ENCODE data around the gene SH3RF2.
"Not testable (repeated sequence)": the region's sequence is repeated elsewhere in the genome, so short reads cannot be mapped to it uniquely, and the experiment has no call there.

Gene SH3RF2

DNA sequence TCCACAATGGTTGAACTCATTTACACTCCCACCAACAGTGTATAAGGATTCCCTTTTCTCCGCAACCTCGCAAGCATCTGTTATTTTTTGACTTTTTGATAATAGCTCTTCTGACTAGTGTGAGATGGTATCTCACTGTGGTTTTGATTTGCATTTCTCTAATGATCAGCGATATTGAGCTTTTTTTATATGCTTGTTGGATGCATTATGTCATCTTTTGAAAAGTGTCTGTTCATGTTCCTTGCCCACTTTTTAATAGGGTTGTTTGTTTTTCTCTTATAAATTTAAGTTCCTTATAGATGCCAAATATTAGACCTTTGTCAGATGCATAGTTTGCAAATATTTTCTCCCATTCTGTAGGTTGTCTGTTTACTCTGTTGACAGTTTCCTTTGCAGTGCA lies 17.8 kb downstream of the SH3RF2 start:
- DNase-seq: not testable (repeated sequence)

DNA sequence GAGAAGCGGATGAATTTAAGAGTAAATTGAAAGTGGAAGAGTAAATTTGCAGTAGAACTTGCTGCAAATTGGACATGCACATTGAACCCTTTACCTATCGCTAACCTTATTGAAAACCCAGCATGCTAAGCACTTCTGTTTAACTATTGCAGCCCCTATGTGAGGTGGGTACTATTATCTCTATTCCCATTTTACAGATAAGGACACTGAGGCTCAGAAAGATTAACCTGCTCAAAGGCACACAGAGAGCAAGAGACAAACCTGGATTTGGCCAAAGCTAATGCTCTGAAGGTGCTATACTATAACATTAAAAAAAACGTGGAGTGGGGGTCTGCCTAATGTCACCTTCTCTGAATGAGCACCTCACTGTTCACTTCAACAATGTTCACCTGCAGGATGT lies 21.0 kb downstream of the SH3RF2 start:
- no peak for DNase-seq

- DNase-seq: no peak
These were observed 22.1 kb downstream of the SH3RF2 start for GRCh38 chr5:145958436-145958835.

GRCh38 chr5:145960166-145960565 lies 23.8 kb downstream of the SH3RF2 start:
- DNase-seq: no peak

DNA sequence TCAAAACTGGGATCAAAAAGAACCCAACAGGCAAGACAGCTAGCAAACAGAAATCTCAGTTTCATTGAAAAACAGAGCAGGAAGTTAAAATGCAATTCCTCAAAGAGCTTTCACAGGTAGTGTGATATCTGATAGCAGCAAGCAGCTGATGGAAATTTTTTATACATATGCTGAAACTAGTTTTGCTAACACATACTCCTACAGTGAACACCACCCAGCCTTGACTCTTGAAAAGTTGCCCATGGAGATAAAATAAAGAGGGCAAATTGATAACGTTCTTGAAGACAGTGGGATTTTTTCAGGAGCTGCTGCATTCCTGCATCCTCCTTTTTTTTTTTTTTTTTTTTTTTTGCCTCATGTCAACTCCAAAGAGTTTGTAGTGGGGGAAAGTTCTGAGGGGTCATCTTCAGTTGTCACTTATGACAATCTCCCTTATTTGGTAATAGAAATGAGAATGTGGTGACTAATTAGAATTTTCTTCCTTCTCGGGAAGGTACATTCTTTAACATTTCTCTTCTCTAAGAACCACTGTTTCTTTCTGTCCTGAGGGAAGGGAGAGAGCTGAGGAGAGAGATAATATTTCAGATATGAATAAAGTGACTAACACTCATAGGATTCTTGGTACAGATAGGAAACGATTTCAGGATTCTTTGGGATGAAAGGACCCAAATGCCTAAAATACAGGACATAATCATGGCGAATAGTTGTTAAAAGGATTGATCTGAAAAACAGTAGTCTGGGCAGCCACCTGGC lies 24.6 kb downstream of the SH3RF2 start:
- DNase-seq: no peak

GRCh38 chr5:145962001-145962400 lies 25.6 kb downstream of the SH3RF2 start:
- DNase-seq: no peak

DNA sequence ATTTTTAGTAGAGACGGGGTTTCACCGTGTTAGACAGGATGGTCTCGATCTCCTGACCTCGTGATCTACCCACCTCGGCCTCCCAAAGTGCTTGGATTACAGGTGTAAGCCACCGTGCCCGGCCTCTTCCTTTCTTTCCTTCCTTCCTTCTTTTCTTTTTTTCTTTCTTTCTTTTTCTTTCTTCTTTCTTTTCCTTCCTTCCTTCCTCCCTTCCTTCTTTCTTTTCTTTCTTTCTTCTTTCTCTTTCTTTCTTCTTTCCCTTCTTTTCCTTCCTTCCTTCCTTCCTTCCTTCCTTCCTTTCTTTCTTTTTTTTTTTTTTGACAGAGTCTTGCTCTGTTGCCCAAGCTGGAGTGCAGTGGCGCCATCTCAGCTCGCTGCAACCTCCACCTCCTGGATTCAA lies 27.6 kb downstream of the SH3RF2 start:
- DNase-seq: not testable (repeated sequence)

DNA sequence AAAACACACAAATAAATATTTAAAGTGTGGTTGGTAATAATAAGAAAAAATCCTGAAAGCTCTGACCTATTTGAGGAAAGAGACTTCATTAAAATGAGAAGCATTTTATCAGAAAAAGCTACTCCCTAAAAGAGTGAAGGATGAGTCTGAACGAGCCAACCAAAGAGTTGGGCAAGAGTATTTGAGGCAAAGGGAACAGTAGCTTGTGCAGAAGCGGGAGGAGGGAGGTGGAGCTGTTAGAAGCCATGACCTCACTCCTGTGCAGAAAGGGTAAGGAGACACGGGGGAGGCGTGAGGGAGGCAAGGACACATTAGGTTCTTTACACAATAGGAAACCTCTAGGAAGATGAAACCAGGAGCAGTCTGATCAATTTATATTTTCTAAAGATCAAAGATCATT lies 29.4 kb downstream of the SH3RF2 start:
- no peak for DNase-seq

DNA sequence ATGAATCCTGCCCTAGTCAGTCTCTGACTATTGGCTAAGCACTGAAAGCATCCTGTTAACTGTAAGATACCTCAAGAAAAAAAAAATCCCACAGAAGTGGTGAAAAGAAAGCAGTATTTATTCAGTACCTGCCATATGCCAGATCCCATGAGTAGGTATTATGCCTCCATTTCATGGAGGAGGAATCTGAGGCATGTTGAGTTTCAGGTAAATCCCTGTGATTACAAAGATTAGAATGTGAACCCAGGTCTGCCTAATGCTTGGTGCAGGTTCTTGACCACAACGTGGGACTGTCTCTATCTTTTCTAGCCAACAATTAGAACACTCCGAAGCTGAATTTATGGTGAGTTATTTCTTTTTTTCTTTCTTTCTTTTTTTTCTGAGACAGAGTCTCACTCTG lies 30.9 kb downstream of the SH3RF2 start:
- no peak for DNase-seq

GRCh38 chr5:145968970-145969713 lies 32.8 kb downstream of the SH3RF2 start:
- no peak for DNase-seq

DNA sequence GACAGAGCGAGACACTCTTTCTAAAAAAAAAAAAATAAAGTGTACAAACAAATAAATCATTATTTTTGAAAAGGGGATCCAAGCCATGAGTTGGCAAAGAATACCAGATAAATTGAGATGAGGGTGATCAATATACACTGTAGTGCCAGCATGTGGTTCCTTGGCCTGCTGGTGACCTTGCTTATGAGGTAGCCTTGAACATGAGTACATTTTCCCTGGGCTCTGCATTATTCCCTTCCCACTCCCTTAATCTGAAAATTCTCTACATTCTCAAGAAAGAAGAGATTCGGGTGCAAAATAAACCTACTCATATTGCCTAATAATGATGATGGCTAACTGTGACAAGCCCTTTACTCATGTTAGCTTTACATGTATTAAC lies 33.3 kb downstream of the SH3RF2 start:
- no peak for DNase-seq

DNA sequence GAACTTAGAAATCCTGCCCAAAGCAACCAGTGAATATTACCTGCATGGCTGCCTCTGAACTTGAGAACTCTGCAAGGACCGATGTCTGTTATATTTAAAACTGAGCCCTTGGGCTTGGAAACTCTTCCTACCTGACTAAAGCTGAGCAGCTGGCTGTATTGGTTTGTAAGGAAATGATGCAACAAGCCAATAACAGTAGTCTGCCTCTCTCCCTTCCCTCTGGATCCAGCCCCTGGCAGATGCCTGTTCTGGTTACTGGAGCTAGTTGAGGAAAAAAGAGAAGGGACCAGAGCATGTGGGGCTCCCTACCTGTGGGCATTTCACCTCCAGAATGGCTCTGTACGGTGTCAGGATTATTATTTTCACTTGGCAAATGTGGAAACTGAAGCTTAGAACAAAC lies 34.7 kb downstream of the SH3RF2 start:
- DNase-seq: no peak

DNA sequence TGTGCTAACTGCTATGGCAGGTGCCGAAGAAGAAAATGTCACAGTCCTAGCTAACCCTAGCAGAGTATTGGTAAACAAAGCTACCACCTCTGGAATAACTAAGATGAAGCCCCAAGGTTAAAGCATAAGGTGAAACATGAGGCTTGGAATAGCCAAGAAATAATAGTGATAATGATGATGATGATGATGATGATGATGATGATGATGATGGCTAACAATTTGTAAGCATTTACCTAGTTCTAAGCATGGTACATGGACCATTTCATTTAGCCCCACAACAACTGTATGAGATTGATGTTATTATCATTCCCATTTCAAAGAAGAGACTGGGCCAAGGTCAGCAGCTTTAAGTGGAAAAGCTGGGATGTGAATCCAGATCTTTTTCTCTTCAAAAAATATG lies 35.3 kb downstream of the SH3RF2 start:
- no peak for DNase-seq

DNA sequence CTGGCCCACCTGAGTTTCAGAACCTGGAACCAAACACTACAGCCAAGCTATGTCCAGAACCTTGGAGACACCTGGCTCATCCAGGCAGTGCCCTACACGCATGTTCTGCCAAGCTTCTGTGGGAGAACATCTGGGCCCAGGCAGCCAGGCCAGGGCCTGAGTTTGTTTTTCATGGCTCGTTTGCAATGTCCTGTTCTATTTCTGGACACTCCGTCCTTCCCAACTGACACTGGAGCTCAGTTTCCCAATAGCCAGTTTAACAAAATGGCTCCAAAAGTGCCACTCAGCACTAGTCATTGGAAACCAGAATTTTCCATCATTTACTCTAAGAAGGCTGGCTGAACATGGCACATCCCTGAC lies 38.6 kb downstream of the SH3RF2 start:
- DNase-seq: no peak

DNA sequence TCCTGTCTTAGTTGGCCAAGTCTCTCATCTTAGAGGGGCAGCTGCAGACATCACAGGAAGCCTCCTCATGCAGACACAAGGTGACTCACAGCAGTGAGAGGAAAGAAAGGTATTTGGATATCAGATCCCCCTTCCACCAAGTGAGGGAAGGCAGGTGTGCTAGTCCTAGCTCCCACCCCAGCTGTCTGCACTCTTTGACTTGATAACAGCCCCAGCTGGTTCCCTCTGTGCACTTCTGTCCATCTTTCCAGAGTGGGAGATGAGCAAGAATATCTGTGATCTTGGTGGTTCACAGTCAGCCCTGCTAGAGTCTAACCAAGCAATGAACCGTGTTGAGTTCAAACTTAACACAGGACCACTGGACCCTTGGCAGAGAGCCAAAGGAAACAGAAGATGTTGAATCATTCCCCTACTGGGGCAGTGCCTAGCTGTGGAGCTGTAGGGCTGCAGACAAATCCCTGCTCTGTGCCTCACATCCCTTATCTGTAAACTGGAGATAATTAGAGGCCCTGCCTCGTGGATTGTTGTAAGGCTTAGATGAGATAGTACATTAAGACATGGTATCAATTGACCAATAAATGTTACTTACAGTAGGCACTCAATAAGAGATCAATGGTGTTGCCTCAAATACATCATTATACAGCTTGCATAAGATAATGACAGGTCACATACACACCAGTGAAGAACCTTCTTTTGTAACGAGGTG lies 39.1 kb downstream of the SH3RF2 start:
- peak in 1 of 2 experiments; percentile 43 for DNase-seq

DNA sequence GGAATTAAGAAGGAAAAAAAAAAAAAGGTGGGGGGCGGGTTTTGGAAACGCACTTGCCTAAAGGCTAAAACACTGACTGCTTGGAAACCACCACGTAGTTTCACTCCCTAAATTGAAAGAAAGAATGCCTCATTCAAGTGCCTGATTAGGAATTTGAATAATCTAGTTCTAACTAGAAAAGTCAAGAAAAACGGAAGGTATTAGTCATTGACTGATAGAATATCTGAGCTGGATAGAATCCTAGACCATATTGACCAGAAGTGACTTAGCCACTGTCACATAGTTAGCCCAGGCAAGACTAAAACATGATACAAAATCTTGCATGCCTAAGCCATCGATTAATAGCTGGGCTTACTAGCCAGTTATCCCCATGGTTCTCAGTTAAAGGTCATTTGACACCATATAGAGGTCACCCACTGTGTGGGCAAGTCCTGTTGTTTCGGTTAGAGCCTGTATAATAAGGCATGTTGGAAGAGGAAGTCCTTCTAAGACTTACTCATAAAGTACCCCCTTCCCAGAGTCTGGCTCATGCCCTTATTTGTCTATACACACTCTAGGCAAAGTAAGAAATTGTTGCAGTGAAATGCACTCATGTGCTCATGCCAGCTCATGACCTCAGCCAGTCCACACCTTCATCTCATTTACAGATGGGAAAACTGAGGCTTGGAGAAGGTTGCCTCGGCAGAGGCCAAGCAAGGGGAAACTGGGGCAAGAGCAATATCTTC lies 40.2 kb downstream of the SH3RF2 start:
- no peak for DNase-seq

- no peak for DNase-seq
These were observed 41.8 kb downstream of the SH3RF2 start for GRCh38 chr5:145978171-145978570.

DNA sequence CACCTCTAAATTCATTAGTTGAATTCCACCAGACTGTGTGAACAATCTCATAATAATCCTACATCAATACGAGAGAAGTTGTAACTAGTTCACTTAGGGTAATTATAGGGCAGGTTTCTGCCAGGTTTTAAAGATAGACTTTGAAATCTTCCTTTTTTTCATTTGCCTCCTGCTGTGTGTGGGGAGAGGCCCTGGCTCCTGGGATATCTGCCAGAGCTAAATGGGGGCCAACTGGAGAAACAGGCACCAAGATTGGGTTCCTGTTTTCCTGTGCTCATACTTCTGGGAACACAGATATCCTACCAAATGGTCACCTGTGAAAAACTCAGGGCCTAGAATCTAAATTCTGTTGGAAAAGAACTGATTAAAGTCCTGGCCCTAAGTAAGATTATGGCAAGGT lies 42.3 kb downstream of the SH3RF2 start:
- peak; percentile 9 to 80 for DNase-seq

DNA sequence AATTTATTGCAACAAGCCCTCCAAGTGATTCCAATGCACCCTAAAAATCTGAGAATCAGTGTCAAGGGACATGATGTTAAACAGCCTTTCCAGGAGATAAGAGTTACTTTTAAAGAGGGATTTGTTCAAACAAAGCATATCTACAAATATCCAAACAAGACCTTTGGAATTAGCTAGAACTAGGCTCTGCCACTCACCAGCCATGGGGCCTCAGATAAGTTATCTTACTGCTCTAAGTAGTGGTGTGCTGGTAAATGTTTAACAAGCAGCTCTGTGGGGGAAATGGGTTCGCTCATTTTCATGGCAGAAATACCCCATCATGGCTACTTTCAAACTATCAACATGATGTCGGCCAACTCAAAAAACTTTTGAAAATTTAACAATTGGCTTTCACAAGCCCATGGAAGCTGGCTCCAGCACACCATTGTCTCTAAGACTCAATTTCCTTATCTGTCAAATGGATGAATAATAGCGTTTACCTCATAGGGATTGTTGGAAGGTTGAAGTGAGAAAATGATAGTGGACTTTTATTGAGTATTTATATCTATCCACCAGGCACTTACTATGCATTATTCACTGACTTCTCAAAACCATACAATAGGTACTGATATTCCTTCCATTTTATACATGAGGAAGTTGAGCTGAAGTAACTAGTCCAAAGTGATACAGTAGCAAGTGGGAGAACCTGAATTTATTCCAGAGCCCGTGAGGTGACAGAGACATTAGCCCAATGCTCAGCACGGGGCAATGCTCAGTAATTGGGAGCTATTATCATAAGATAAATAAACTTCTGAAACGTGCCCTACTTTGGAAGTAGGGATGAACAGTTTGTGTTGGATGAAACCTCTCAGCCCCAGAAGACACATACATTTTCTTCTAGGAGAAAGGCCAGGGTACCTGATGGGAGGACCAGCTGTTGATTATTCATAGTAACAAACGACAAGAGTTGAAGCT lies 43.2 kb downstream of the SH3RF2 start:
- DNase-seq: peak in 1 of 2 experiments; percentile 4

- no peak for DNase-seq
These were observed 43.9 kb downstream of the SH3RF2 start for GRCh38 chr5:145980259-145980658.

DNA sequence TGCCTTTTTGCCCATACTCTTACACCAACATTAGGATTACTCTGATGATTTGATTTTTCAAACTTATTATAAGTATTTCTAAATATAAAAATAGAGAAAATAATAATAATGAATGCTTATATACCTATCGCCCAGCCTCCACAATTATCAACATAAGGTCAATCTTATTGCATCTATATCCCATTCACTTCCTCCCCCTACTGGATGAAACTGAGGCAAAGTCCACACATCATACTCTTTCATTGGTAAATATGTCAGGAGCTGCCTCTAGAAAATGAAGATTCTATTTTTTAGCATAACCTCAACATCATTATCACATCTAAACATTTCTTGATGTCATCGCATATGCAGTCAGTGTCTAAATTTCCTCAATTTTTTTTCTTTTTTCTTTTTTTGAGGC lies 44.3 kb downstream of the SH3RF2 start:
- no peak for DNase-seq

Data from NCI-H446 (cell line).